HepG2 (cell line): ENCODE data around the gene BIRC7. TPM values are rescaled to one million over a fixed set of nuclear protein-coding genes. Genes with fewer than 3 reads are reported as not detected.

Experiments
- CSRNP1 ChIP-seq: sonication (generic); formaldehyde crosslinking; IDR thresholded peaks from 2 replicates; pipeline ENCODE4 v1.8.1; 2023; ENCODE audit warnings: mild to moderate bottlenecking, missing genetic modification reagents
- DNMT1 ChIP-seq: sonication (generic); formaldehyde crosslinking; IDR thresholded peaks from 2 replicates; pipeline ENCODE4 v1.5.1; 2020; ENCODE audit warnings: mild to moderate bottlenecking, missing genetic modification reagents
- E2F5 ChIP-seq: sonication (generic); formaldehyde crosslinking; conservative IDR thresholded peaks from 2 replicates; pipeline ENCODE4 v1.4.0; 2020; ENCODE audit warnings: missing genetic modification reagents
- FIP1L1 ChIP-seq: fragments of 200-400 bp; formaldehyde crosslinking; IDR thresholded peaks from 2 replicates; pipeline ENCODE4 v1.6.1; 2018; ENCODE audit warnings: low read depth, mild to moderate bottlenecking, low read length, moderate library complexity, borderline replicate concordance; ENCODE audit not compliant: insufficient read depth
- FOXA3 ChIP-seq: IDR thresholded peaks from 2 replicates; pipeline ENCODE4 v1.6.1; 2016; ENCODE audit warnings: missing genetic modification reagents, missing compliant biosample characterization
- HMGXB4 ChIP-seq, 2 experiments: sonication (generic) in 1 of 2; formaldehyde crosslinking in 1 of 2; IDR thresholded peaks; 2 replicates each; pipeline versions ENCODE4 v1.4.0 to v1.6.1; 2018 to 2020; ENCODE audit warnings: missing genetic modification reagents in 2 of 2, borderline replicate concordance in 1 of 2, low read depth in 1 of 2, mild to moderate bottlenecking in 1 of 2, missing biosample characterization in 1 of 2
- HNF1A ChIP-seq, 2 experiments: sonication (generic) in 1 of 2; formaldehyde crosslinking in 1 of 2; IDR thresholded peaks; 2 replicates each; pipeline versions ENCODE4 v1.4.0 to v1.6.1; 2016 to 2020; ENCODE audit warnings: borderline replicate concordance in 1 of 2, low read depth in 1 of 2, mild to moderate bottlenecking in 1 of 2, missing genetic modification reagents in 1 of 2
- KDM2A ChIP-seq: sonication (generic); formaldehyde crosslinking; IDR thresholded peaks from 2 replicates; pipeline ENCODE4 v1.4.0; 2020; ENCODE audit warnings: low read depth, missing genetic modification reagents, borderline replicate concordance
- MXI1 ChIP-seq: IDR thresholded peaks from 3 replicates; pipeline ENCODE4 v1.6.1; 2012; ENCODE audit warnings: low read depth, low read length, inconsistent platforms, borderline replicate concordance
- SALL1 ChIP-seq: sonication (generic); formaldehyde crosslinking; IDR thresholded peaks from 2 replicates; pipeline ENCODE4 v1.8.0; 2022; ENCODE audit warnings: mild to moderate bottlenecking, missing genetic modification reagents
- TSC22D2 ChIP-seq: sonication (generic); formaldehyde crosslinking; IDR thresholded peaks from 2 replicates; pipeline ENCODE4 v1.5.1; 2020; ENCODE audit warnings: missing genetic modification reagents, mild to moderate bottlenecking, borderline replicate concordance
- ZBTB46 ChIP-seq: sonication (generic); formaldehyde crosslinking; IDR thresholded peaks from 2 replicates; pipeline ENCODE4 v1.4.0; 2020; ENCODE audit warnings: mild to moderate bottlenecking, missing genetic modification reagents, borderline replicate concordance
- ZNF34 ChIP-seq: sonication (generic); formaldehyde crosslinking; IDR thresholded peaks from 2 replicates; pipeline ENCODE4 v1.4.0; 2020; ENCODE audit warnings: mild to moderate bottlenecking, missing genetic modification reagents, borderline replicate concordance
- ZNF572 ChIP-seq: sonication (generic); formaldehyde crosslinking; IDR thresholded peaks from 2 replicates; pipeline ENCODE4 v1.5.1; 2020; ENCODE audit warnings: mild to moderate bottlenecking, missing genetic modification reagents
- ZNF580 ChIP-seq: IDR thresholded peaks from 2 replicates; pipeline ENCODE4 v1.6.1; 2016; ENCODE audit warnings: low read depth, borderline replicate concordance
- polyA plus RNA-seq, 8 experiments: library from polyadenylated mRNA; depleted of rRNA in 3 of 8; stranded (reverse) in 7 of 8; unstranded in 1 of 8; fragments of >200 nt; fragmentation: Illumina TruSeq in 4 of 8; extraction: Trizol in 4 of 8; gene quantifications; 2 replicates each; pipeline versions ENCODE4 v1.2.1 to v1.2.3, GENCODE V29; 2011 to 2016; ENCODE audit warnings: low read depth in 4 of 8, missing spikeins in 1 of 8, mixed read lengths in 1 of 8; ENCODE audit not compliant: insufficient read depth in 1 of 8
- total RNA-seq, 5 experiments: library from RNA; depleted of rRNA; stranded (reverse); fragments of >200 nt; fragmentation: Illumina TruSeq; extraction: Trizol; gene quantifications; 2 replicates each; pipeline ENCODE4 v1.2.3, GENCODE V29; 2016; ENCODE audit warnings: low read depth in 1 of 5

BIRC7 gene
- total and polyA plus RNA-seq, 2 of the 13 experiments (the other 11 are each of a cell fraction or from before 2014, with no cell fraction given): 0.27 to 5.1 TPM

GRCh38 chr20:63230800-63231268, 4.9 kb upstream of the BIRC7 start (continued):
- no peak for TF ChIP-seq HNF1A (IDR thresholded peaks at IDR 0.05; ENCODE audit: low read depth)
- TF ChIP-seq HNF1A (CRISPR knock-in tag; IDR thresholded peaks at IDR 0.05; ENCODE audit: borderline replicate concordance): peak; percentile 35; the same call in 1 of the 2 replicates
- no peak for TF ChIP-seq E2F5
- 0 out of 3 replicates have a peak, but pooled peaks have one; percentile 33 for TF ChIP-seq MXI1
- TF ChIP-seq ZBTB46: no peak
- peak; percentile 77; the same call in 1 of the 2 replicates for TF ChIP-seq ZNF572 (CRISPR knock-in tag)
- no peak for TF ChIP-seq ZNF580 (CRISPR knock-in tag)
- TF ChIP-seq TSC22D2 (CRISPR knock-in tag): 0 out of 2 replicates have a peak, but pooled peaks have one; percentile 8
- peak; percentile 70 for TF ChIP-seq SALL1
- peak; percentile 71 to 87 for TF ChIP-seq HMGXB4 (CRISPR knock-in tag; IDR thresholded peaks at IDR 0.05; ENCODE audit: borderline replicate concordance in 1 of 2, low read depth in 1 of 2)
- no peak for TF ChIP-seq FIP1L1
- no peak for TF ChIP-seq CSRNP1 (CRISPR knock-in tag)
- TF ChIP-seq FOXA3 (CRISPR knock-in tag): no peak
- 0 out of 2 replicates have a peak, but pooled peaks have one; percentile 45 for TF ChIP-seq ZNF34 (CRISPR knock-in tag)
- TF ChIP-seq KDM2A (CRISPR knock-in tag): peak; percentile 84
- 0 out of 2 replicates have a peak, but pooled peaks have one; percentile 37 for TF ChIP-seq DNMT1 (CRISPR knock-in tag)
